Left lung (tissue), 10 donors: Measurements from ENCODE around the gene FHIP2A. TPM values are rescaled to one million over a fixed set of nuclear protein-coding genes. Genes with fewer than 3 reads are reported as not detected.
"Not testable (repeated sequence)": the region's sequence is repeated elsewhere in the genome, so short reads cannot be mapped to it uniquely, and the experiment has no call there.

Experiments used
- ATAC-seq: fragments of 200-7000 bp; cut with Tn5 transposase; one replicate; pipeline ENCODE4 v1.9.1; 2020; ENCODE audit warnings: moderate library complexity
- DNase-seq, 4 donors: peaks; one replicate each; pipeline ENCODE4 v3.0.0-alpha.2; 2013 to 2020
- H3K27ac ChIP-seq, 2 donors: fragments of 200-600 bp; sonication (generic) in 1 of 2; one replicate each; pipeline versions ENCODE4 v1.5.0 to v1.8.0; 2020 to 2021
- H3K27me3 ChIP-seq, 2 donors: fragments of 200-600 bp; sonication (generic) in 1 of 2; one replicate each; pipeline versions ENCODE4 v1.5.0 to v1.8.0; 2020 to 2021
- H3K36me3 ChIP-seq, 2 donors: fragments of 200-600 bp; sonication (generic) in 1 of 2; one replicate each; pipeline versions ENCODE4 v1.5.0 to v1.8.0; 2020 to 2021
- H3K4me1 ChIP-seq, 2 donors: fragments of 200-600 bp; one replicate each; pipeline ENCODE4 v1.8.0; 2021
- H3K4me3 ChIP-seq, 2 donors: fragments of 200-600 bp; sonication (generic) in 1 of 2; one replicate each; pipeline versions ENCODE4 v1.5.0 to v1.8.0; 2020 to 2021; ENCODE audit warnings: mild to moderate bottlenecking in 1 of 2
- H3K9me3 ChIP-seq, 2 donors: fragments of 200-600 bp; sonication (generic) in 1 of 2; one replicate each; pipeline versions ENCODE4 v1.5.0 to v1.8.0; 2020 to 2021
- CTCF ChIP-seq, 2 donors: fragments of 200-600 bp; sonication (generic) in 1 of 2; IDR thresholded peaks; one replicate each; pipeline versions ENCODE4 v1.5.0 to v1.8.0; 2021; ENCODE audit warnings: antibody characterized with exemption in 2 of 2
- intact Hi-C, 2 donors: fragments of 100-400 bp; cut with DNase I; formaldehyde crosslinking; loops; one replicate each; pipeline versions ENCODE4 v1.11.2 to v1.14.2; 2022
- polyA plus RNA-seq, 6 donors: library from polyadenylated mRNA; unstranded; fragments of 120-200 nt; gene quantifications; one replicate each; pipeline ENCODE4 v1.2.1, GENCODE V29; 2013; ENCODE audit not compliant: insufficient read length in 6 of 6
- total RNA-seq, 2 donors: library from RNA; stranded (reverse); fragmentation: NEBNext Ultra II Directional; extraction: Animal tissue kit (Norgen Biotek cat#: 25700); gene quantifications; one replicate each; pipeline ENCODE4 v1.2.1, GENCODE V29; 2021
- donor health status: DM: no; HTN: yes; CAD: no.
- donor health status: DM: no; HTN: no; CAD: no.

FHIP2A gene
- total and polyA plus RNA-seq, 8 donors, result 27.7 to 49.9 (median 42.1) TPM

GRCh38 chr10:114856544-114857287 is 35.1 kb downstream of the FHIP2A start:
- Histone ChIP-seq H3K9me3 (no peaks in the 10 kb centered on the region), H3K27ac (no peak overlapping the region), H3K36me3 (peaks cover 0 to 90% of the 10 kb centered on the region in 2 donors), H3K27me3 (no peaks in the 10 kb centered on the region), H3K4me1 (peaks cover 0 to 6% of the 10 kb centered on the region in 2 donors), H3K4me3 (no peak overlapping the region)
- TF ChIP-seq CTCF (IDR thresholded peaks at IDR 0.05), result no peak
- intact Hi-C loops, result no loop called here
- DNase-seq, result no peak
- peak; percentile 51 for ATAC-seq

GRCh38 chr10:114857288-114857565 is 35.6 kb downstream of the FHIP2A start:
- H3K4me1 ChIP-seq, ATAC-seq, intact Hi-C loops, DNase-seq, H3K27ac ChIP-seq, H3K27me3 ChIP-seq, H3K4me3 ChIP-seq, H3K9me3 ChIP-seq: not testable (repeated sequence)
- H3K36me3 ChIP-seq, result peaks cover 0 to 91% of the 10 kb centered on the region in 2 donors

- peaks cover 0 to 6% of the 10 kb centered on the region in 2 donors for H3K4me1 ChIP-seq
- intact Hi-C loops, result no loop called here
- ATAC-seq (no peak), DNase-seq (no peak)
- peaks cover 0 to 90% of the 10 kb centered on the region in 2 donors for H3K36me3 ChIP-seq
- H3K9me3 ChIP-seq, result no peaks in the 10 kb centered on the region
- no peak overlapping the region for H3K27ac ChIP-seq
- no peak for TF ChIP-seq CTCF (IDR thresholded peaks at IDR 0.05)
- no peak overlapping the region for H3K4me3 ChIP-seq
- no peaks in the 10 kb centered on the region for H3K27me3 ChIP-seq
Measured at GRCh38 chr10:114857922-114858629, 36.5 kb downstream of the FHIP2A start.

GRCh38 chr10:114859222-114859621 is 37.6 kb downstream of the FHIP2A start:
- no peak for TF ChIP-seq CTCF (IDR thresholded peaks at IDR 0.05)
- no peaks in the 10 kb centered on the region for H3K27me3 ChIP-seq
- intact Hi-C loops, result no loop called here
- DNase-seq (no peak), ATAC-seq (no peak)
- no peak overlapping the region for H3K4me3 ChIP-seq
- H3K9me3 ChIP-seq, result no peaks in the 10 kb centered on the region
- no peak overlapping the region for H3K27ac ChIP-seq
- H3K4me1 ChIP-seq, result peaks cover 0 to 6% of the 10 kb centered on the region in 2 donors
- H3K36me3 ChIP-seq, result peaks cover 0 to 88% of the 10 kb centered on the region in 2 donors

GRCh38 chr10:114862456-114862855 is 40.9 kb downstream of the FHIP2A start:
- Histone ChIP-seq H3K36me3 (peaks cover 0 to 79% of the 10 kb centered on the region in 2 donors), H3K4me1 (no peaks in the 10 kb centered on the region), H3K4me3 (no peak overlapping the region), H3K9me3 (no peaks in the 10 kb centered on the region), H3K27ac (no peak overlapping the region), H3K27me3 (no peaks in the 10 kb centered on the region)
- intact Hi-C loops, result no loop called here
- TF ChIP-seq CTCF (IDR thresholded peaks at IDR 0.05), result no peak
- no peak for ATAC-seq
- no peak for DNase-seq
